Measurements from ENCODE around the gene TSPAN16.
"Not testable (repeated sequence)": the region's sequence is repeated elsewhere in the genome, so short reads cannot be mapped to it uniquely, and the experiment has no call there.

Gene TSPAN16

DNA sequence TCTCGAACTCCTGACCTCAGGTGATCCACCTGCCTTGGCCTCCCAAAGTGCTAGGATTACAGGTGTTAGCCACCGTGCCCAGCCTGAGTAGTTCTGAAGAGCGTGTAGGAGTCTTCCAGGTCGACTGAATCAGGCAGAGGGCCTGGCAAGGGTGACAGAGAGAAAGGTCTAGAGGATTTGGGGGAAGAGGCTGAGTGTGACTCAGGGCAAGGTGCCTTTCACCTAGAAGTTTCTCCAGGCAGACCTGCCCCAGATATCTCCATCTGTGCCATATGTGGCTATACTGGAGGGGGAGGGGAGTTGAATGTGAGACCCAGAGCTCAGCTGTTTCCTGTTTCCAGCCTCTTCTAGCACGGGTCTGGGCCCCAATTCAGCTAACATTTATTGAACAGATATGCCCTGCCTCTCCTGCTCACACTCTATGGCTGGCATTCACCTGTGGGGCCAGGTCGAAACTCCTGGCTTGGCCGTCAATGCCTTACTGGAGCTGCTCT is 51.6 kb downstream of the TSPAN16 start:
- FAIRE-seq = no peak

DNA sequence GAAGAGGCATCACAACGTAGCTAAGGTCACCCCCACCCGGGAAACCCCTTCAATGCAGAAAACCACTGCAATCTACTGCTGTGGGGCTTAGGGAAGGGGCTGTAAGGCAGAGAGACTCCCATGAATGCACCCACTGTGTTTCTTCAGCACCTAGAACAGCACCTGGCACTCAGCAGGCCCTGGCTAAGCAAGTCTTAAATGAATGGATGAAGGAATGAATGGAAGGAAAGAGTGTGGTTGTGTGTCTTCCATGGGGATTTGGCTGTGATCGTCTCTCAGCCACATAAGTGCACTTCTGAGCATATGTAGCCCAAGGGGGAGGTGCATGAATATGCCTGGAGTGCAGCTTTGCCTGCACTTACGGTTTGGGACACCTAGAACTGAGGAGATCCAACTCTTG is 53.2 kb downstream of the TSPAN16 start:
- no peak for FAIRE-seq

DNA sequence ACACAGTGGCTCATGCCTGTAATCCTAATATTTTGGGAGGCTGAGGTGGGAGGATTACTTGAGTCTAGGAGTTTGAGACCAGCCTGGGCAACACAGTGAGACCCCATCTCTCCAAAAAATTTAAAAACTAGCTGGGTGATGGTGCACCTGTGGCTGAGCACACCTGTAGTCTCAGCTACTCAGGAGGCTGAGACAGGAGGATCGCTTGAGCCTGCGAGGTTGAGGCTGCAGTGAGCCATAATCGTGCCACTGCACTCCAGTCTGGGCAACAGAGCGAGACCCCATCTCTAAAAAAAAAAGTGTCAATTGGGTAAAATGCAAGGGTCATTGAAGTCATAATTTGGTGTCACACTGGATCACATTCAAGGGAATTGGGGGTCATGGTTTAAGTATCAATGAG is 58.1 kb downstream of the TSPAN16 start:
- not testable (repeated sequence) for FAIRE-seq

DNA sequence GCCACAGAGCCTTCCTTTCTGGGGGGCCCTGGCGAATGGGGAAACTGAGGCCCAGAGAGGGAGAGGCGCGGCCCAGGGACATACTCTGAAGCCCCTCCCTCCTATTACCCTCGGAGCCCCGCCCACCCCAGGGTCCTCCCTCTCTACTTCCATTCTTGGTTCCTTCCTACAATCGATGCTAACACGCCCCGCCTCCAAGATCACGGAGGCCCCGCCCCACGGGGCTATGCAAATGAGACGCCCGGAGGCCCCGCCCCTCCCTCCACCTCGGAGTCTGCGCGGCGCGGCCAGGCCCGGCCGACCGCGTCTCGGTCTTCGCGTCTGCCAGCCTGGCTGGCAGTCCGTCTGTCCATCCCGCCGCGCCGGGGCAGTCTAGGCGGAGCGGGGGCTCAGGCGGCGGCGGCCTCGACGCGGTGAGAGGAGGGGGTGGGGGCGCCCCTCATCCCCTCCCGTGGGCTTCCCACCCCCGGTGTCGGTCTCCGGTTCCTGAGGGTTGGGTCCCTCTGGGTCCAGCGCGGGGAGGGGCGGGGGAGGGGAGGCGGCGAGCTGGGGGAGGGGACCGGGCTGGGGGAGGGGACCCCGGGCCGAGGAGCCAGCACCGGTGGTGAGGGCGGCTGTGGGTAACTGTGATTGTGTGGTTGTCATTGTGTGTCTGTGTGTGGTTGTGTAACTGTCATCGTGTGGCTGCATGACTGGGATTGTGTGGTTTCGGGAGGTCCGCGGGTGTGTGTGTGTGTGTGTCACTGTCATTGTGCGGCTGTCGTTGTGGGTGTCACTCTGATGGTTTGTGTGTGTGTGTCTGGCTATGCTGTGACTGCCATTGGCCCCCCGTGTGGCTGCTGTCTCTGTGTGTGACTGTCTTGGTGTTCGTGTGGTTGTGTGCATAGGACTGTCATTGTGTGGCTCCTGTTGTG is 59.5 kb downstream of the TSPAN16 start, which contains the start of gene PLPPR2:
Gene PLPPR2 (plus strand): TSS at position 273 of the 914 bp plus-strand sequence. CDS start 2,242 bp downstream, outside the sequence.
- no peak for FAIRE-seq

DNA sequence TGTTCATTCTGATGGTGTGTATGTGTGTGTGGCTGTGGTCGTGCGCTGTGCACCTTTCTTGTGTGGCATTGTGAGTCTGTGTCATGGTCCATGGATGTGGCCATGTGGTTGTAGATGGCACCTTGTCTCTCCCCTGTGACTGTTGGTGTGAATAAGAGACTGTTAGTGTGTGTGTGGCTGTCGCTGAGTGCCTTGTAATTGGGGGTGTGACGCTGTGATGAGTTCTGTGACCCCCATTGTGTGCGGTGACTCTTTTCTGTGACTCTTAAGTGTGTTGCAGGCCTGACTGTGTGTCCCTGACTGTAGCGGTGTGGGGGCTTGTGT is 60.1 kb downstream of the TSPAN16 start:
- no peak for FAIRE-seq

DNA sequence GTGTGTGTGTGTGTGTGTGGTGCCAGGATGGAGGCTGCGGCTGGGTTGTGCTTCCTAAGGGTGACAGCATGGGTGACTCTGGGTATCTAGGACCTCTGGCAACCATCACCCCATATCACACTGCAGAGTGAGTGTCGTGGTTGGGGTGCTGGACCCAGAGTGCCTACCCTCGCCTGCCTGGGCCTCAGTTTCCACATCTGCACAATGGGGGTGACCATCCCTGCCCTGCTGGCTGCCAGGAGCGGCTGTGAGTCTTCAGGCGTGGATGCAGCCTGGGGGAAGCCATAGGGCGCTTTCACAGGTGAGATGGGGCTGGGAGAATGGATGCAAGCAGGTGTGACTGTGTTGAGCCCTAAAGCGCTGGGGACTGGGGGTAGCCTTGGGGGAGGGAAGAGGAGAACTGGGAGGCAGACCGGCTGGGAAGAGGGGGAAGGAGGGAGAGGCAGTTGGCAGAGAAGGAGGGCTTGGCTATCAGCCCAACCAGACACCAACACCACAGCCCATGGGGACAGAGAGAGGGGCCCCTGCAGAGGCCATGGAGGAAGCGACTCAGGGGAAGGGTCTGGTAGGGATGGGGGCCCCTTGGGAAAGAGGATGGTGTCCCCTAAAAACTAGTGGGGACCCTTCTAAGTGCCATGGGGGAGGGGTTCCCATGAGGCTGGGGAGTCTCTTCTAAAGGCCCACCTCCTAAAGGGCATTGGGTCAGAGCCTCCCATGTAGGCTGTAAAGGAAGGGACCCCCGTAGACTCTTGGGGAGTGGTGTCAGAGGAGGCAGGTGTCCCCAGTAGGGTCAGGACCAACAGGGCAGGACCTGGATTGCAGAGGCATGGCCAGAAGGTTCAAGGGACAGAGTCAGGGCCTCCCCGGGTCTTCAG is 61.0 kb downstream of the TSPAN16 start:
- no peak for FAIRE-seq

DNA sequence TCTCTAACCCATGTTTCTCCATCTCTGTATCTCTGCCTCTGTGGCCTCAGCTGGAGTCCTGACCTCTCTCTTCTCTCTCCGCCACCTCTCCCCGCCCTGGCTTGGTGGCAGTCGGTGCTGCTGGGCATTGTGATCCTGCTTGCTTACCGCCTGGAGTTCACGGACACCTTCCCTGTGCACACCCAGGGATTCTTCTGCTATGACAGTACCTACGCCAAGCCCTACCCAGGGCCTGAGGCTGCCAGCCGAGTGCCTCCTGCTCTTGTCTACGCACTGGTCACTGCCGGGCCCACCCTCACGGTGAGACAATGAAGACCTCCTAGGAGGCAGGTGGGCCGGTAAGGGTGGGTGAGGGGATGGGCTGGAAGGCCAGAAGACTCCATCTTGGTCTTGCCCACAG is 63.5 kb downstream of the TSPAN16 start:
- FAIRE-seq = no peak

DNA sequence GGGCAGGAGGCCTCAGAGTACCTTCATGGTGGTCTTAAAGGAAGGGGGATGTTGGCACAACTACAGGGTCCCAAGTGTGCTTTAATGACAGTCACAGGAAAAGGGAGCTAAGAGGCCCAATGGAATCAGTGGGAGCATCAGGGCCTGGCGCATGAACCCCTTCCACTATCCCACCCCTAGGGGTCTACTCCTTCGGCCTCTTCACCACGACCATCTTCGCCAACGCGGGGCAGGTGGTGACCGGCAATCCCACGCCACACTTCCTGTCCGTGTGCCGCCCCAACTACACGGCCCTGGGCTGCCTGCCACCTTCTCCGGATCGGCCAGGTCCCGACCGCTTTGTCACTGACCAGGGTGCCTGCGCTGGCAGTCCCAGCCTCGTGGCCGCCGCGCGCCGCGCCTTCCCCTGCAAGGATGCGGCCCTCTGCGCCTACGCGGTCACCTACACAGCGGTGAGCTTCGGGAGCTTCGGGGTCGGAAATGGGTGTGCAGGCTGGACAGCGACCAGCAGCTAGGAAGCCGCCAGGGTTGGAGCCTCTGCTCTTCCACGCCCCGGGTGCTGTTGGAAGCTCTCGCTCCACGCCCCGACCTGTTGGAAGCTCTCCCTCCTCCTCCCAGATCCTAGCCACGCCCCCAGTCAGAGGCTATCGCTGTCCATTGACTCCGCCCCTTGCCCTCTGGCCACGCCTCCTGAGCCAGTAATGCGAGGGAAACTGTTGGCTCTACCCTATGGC is 65.2 kb downstream of the TSPAN16 start:
- FAIRE-seq = no peak

DNA sequence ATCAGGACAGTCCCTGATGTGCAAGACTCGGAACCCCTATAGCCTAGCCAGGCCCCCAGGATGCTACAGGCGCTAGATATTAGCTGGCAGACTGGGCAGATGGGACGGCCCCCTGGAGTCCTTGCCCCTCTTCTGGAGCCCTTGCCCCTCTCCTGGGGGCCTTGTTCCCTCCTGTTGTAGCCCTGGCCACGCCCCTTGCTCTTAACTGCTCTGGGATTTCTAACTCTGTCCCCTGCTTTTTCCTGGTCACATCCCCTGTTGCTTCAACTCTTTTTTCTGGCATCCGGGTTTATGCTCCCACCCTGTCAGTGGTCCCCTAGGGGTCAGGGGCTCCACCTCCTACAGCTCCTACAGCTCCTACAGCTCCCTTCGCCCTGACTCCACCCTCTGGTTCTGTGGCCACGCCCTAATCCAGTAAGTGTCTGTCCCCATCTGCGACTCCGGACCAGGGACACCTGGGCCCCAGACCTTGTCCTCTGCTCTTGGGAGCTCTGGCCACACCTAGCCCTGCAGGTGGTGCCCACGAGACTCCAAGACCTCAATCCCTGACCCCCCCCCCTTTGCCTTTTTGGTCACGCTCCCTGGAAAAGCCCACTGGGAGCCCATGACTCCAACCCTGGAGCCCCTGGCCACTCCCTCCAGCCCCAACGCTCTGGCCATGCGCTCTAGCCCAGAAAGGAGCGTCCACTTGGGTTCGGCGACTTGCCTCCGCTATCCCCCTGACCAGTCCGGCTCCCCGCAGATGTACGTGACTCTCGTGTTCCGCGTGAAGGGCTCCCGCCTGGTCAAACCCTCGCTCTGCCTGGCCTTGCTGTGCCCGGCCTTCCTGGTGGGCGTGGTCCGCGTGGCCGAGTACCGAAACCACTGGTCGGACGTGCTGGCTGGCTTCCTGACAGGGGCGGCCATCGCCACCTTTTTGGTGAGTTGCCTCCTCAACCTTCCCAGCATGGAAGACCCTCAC is 66.1 kb downstream of the TSPAN16 start:
- no peak for FAIRE-seq

DNA sequence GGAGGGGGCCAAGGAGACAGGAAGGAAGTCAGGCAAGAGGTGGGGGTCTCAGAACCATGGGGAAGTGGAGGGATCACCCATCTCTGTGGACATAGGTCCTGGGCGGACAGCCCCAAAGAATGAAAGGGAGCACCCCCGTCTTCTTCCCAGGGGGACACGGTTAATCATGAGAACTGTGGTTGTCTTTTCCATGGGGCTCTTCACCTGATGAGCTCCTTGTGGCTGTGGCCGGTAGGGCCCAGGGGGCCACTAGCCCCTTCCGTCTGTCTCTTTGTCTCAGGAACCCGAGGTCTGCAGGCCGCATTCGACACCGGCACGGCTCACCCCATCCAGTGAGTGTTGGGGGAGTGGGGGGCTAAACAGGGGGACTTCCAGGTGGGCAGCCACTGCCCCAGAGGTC is 67.9 kb downstream of the TSPAN16 start:
- FAIRE-seq = no peak

DNA sequence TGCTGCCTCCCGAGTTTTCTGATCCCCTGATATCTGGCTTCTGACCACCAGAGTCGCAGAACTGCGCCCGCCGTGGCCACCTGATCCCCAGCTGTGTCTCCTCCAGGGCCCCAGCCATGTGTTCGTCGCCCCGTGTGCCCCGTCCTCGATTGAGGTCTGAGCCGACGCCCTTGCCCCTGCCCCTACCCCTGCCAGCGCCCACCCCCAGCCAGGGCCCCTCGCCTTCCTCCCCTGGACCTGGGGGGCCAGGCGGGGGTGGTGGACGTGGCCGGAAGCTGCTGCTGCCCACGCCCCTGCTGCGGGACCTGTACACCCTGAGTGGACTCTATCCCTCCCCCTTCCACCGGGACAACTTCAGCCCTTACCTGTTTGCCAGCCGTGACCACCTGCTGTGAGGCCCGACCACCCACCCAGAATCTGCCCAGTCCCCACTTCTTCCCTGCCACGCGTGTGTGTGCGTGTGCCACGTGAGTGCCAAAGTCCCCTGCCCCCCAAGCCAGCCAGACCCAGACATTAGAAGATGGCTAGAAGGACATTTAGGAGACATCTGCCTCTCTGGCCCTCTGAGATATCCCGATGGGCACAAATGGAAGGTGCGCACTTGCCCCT is 68.4 kb downstream of the TSPAN16 start:
- FAIRE-seq = no peak

DNA sequence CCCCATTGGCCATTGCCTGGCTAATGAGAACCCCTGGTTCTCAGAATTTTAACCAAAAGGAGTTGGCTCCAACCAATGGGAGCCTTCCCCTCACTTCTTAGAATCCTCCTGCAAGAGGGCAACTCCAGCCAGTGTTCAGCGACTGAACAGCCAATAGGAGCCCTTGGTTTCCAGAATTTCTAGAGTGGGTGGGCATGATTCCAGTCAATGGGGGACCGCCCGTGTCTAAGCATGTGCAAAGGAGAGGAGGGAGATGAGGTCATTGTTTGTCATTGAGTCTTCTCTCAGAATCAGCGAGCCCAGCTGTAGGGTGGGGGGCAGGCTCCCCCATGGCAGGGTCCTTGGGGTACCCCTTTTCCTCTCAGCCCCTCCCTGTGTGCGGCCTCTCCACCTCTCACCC is 69.0 kb downstream of the TSPAN16 start:
- no peak for FAIRE-seq

Data from endometrium (tissue), 2 donors.